ENCODE measurements around the gene LARP1B. TPM values are rescaled to one million over a fixed set of nuclear protein-coding genes. Genes with fewer than 3 reads are reported as not detected.
"Not testable (repeated sequence)": the region's sequence is repeated elsewhere in the genome, so short reads cannot be mapped to it uniquely, and the experiment has no call there.

LARP1B gene
- total RNA-seq, 1 experiment from 2014 or later = 14.8 TPM

DNA sequence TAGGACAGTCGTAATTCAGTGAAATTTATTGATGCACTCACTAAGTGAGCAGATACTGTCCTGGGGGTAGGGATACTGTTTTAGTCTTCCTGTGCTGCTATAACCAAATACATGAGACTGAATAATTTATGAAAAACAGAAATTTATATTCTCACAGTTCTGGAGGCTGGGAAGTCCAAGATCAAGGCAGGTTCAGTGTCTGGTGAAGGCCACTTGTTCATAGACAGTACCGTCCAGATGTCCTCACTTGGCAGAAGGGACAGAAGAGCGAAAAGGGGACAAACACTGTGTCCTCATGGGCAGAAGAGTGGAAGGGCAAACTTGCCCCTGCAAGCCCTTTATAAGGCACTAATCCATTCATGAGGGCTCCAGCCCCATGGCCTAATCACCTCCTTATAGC, 180.9 kb downstream of the LARP1B start:
- H3K27ac ChIP-seq (ENCODE audit: low read length) = peak overlapping the region; percentile 72

GRCh38 chr4:128242601-128243000, 181.5 kb downstream of the LARP1B start:
- ATAC-seq (no peak), DNase-seq (no peak)
- no peak overlapping the region for H3K4me3 ChIP-seq (ENCODE audit: low read length)
- ChIA-PET CTCF (no interaction called here), POLR2A (ENCODE audit: unreplicated experiment) (no interaction called here)
- no TSS peak for BruUV-seq (replicated peaks)
- H3K79me2 ChIP-seq (ENCODE audit: low read length) = no peaks in the 10 kb centered on the region
- no peaks in the 10 kb centered on the region for H3K36me3 ChIP-seq (ENCODE audit: low read depth, low read length)
- H3K4me1 ChIP-seq (ENCODE audit: insufficient read depth, low read length) = peaks cover 21% of the 10 kb centered on the region
- H3K9ac ChIP-seq (ENCODE audit: low read length) = no peak overlapping the region
- TF ChIP-seq EZH2phosphoT487 (IDR thresholded peaks at IDR 0.05; ENCODE audit: borderline replicate concordance, low read length) = no peak
- TF ChIP-seq CTCF (conservative IDR thresholded peaks at IDR 0.05; ENCODE audit: low read depth, low read length) = no peak
- no peak for TF ChIP-seq EZH2 (IDR thresholded peaks at IDR 0.05; ENCODE audit: low read length, unreplicated experiment)
- no peak overlapping the region for H3K4me2 ChIP-seq (ENCODE audit: low read length)
- H3K9me3 ChIP-seq (ENCODE audit: low read length) = 0 out of 2 replicates have a peak, but pooled peaks cover 3% of the 10 kb centered on the region
- no peak overlapping the region for H2AFZ ChIP-seq (ENCODE audit: low read length)
- no peaks in the 10 kb centered on the region for H3K27me3 ChIP-seq (ENCODE audit: low read length)
- no peaks in the 10 kb centered on the region for H3K9me2 ChIP-seq (replicated peaks; ENCODE audit: low read length)
- intact Hi-C loops (cut with micrococcal nuclease) = no loop called here
- H4K20me1 ChIP-seq (ENCODE audit: low read length) = no peaks in the 10 kb centered on the region
- no peak overlapping the region for H3K27ac ChIP-seq (ENCODE audit: low read length)
- H3F3A ChIP-seq (ENCODE audit: low read length, unreplicated experiment) = no peaks in the 10 kb centered on the region

More for the DNA sequence above, 180.9 kb downstream of the LARP1B start:
- Histone ChIP-seq H3K79me2 (ENCODE audit: low read length) (no peaks in the 10 kb centered on the region), H4K20me1 (ENCODE audit: low read length) (no peaks in the 10 kb centered on the region), H3K9ac (ENCODE audit: low read length) (no peak overlapping the region), H3K4me3 (ENCODE audit: low read length) (no peak overlapping the region), H2AFZ (ENCODE audit: low read length) (no peak overlapping the region), H3F3A (ENCODE audit: low read length, unreplicated experiment) (no peaks in the 10 kb centered on the region), H3K4me2 (ENCODE audit: low read length) (peak overlapping the region; percentile 62; the same call in 1 of the 2 replicates), H3K9me2 (replicated peaks; ENCODE audit: low read length) (no peaks in the 10 kb centered on the region), H3K36me3 (ENCODE audit: low read depth, low read length) (no peaks in the 10 kb centered on the region), H3K4me1 (ENCODE audit: insufficient read depth, low read length) (peaks cover 21% of the 10 kb centered on the region), H3K9me3 (ENCODE audit: low read length) (no peaks in the 10 kb centered on the region), H3K27me3 (ENCODE audit: low read length) (no peaks in the 10 kb centered on the region)
- CTCF ChIA-PET = no interaction called here
- no peak for DNase-seq
- no TSS peak for BruUV-seq (replicated peaks)
- intact Hi-C loops (cut with micrococcal nuclease) = loop anchor here (1.0 kb wide), 1 partner anchor 42 kb away; no protein-coding TSS in a partner anchor
- POLR2A ChIA-PET (ENCODE audit: unreplicated experiment) = no interaction called here
- TF ChIP-seq CTCF (conservative IDR thresholded peaks at IDR 0.05; ENCODE audit: low read depth, low read length) = no peak
- no peak for TF ChIP-seq EZH2 (IDR thresholded peaks at IDR 0.05; ENCODE audit: low read length, unreplicated experiment)
- TF ChIP-seq EZH2phosphoT487 (IDR thresholded peaks at IDR 0.05; ENCODE audit: borderline replicate concordance, low read length) = no peak
- ATAC-seq = no peak

- no peak overlapping the region for H3K4me2 ChIP-seq (ENCODE audit: low read length)
- ATAC-seq (no peak), DNase-seq (no peak)
- no peaks in the 10 kb centered on the region for H4K20me1 ChIP-seq (ENCODE audit: low read length)
- no peak overlapping the region for H2AFZ ChIP-seq (ENCODE audit: low read length)
- no peaks in the 10 kb centered on the region for H3K79me2 ChIP-seq (ENCODE audit: low read length)
- TF ChIP-seq EZH2phosphoT487 (IDR thresholded peaks at IDR 0.05; ENCODE audit: borderline replicate concordance, low read length) (no peak), EZH2 (IDR thresholded peaks at IDR 0.05; ENCODE audit: low read length, unreplicated experiment) (no peak), CTCF (conservative IDR thresholded peaks at IDR 0.05; ENCODE audit: low read depth, low read length) (no peak)
- peaks cover 3% of the 10 kb centered on the region; the same call in 1 of the 2 replicates for H3K36me3 ChIP-seq (ENCODE audit: low read depth, low read length)
- H3K27me3 ChIP-seq (ENCODE audit: low read length) = no peaks in the 10 kb centered on the region
- H3K4me1 ChIP-seq (ENCODE audit: insufficient read depth, low read length) = peaks cover 21% of the 10 kb centered on the region
- H3K9me3 ChIP-seq (ENCODE audit: low read length) = peaks cover 11% of the 10 kb centered on the region
- H3K9ac ChIP-seq (ENCODE audit: low read length) = no peak overlapping the region
- intact Hi-C loops (cut with micrococcal nuclease) = no loop called here
- no TSS peak for BruUV-seq (replicated peaks)
- CTCF ChIA-PET = no interaction called here
- H3K4me3 ChIP-seq (ENCODE audit: low read length) = no peak overlapping the region
- H3K9me2 ChIP-seq (replicated peaks; ENCODE audit: low read length) = no peaks in the 10 kb centered on the region
- no peaks in the 10 kb centered on the region for H3F3A ChIP-seq (ENCODE audit: low read length, unreplicated experiment)
- POLR2A ChIA-PET (ENCODE audit: unreplicated experiment) = no interaction called here
- no peak overlapping the region for H3K27ac ChIP-seq (ENCODE audit: low read length)
These were observed 183.3 kb downstream of the LARP1B start for GRCh38 chr4:128244379-128244778.

DNA sequence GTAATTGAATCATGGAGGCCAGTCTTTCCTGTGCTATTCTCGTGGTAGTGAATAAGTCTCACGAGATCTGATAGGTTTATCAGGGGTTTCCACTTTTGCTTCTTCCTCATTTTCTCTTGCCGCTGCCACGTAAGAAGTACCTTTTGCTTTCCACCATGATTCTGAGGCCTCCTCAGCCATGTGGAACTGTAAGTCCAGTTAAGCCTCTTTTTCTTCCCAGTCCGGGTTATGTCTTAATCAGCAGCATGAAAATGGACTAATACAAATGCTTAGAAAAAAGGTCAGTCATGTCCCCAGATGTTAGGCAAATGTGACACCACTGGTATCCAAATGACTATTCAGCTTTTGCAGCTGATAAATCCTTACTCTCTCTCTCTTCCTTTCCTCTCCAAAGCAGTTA, 184.3 kb downstream of the LARP1B start:
- H3K36me3 ChIP-seq (ENCODE audit: low read depth, low read length); H3K27ac ChIP-seq (ENCODE audit: low read length); H4K20me1 ChIP-seq (ENCODE audit: low read length); H3K27me3 ChIP-seq (ENCODE audit: low read length); DNase-seq; intact Hi-C loops (cut with micrococcal nuclease); H2AFZ ChIP-seq (ENCODE audit: low read length); POLR2A ChIA-PET (ENCODE audit: unreplicated experiment); CTCF ChIA-PET; ATAC-seq; H3F3A ChIP-seq (ENCODE audit: low read length, unreplicated experiment); H3K4me3 ChIP-seq (ENCODE audit: low read length); H3K79me2 ChIP-seq (ENCODE audit: low read length); BruUV-seq (replicated peaks); H3K9ac ChIP-seq (ENCODE audit: low read length); H3K4me2 ChIP-seq (ENCODE audit: low read length); H3K9me2 ChIP-seq (replicated peaks; ENCODE audit: low read length): not testable (repeated sequence)
- H3K9me3 ChIP-seq (ENCODE audit: low read length) = peaks cover 14% of the 10 kb centered on the region
- H3K4me1 ChIP-seq (ENCODE audit: insufficient read depth, low read length) = peaks cover 21% of the 10 kb centered on the region
